PC-3 (cell line): Measurements from ENCODE around the gene MRFAP1L1. TPM values are rescaled to one million over a fixed set of nuclear protein-coding genes. Genes with fewer than 3 reads are reported as not detected.

Experiments
- ATAC-seq: fragments of 200-7000 bp; cut with Tn5 transposase; 2 replicates; pipeline ENCODE4 v1.9.1; 2020; ENCODE audit warnings: mild to moderate bottlenecking, moderate library complexity
- BruUV-seq: library from RNA; stranded (reverse); fragments of 400-500 nt; replicated peaks from 2 replicates; lab custom pipeline; 2021; lab: Mats Ljungman, UMichigan
- CTCF ChIA-PET: fragments of 300-600 bp; sonication (Branson Sonifier 250); formaldehyde crosslinking; loops from one replicate; lab custom pipeline; 2022; ENCODE audit warnings: antibody characterized with exemption; lab: Charles Lee
- POLR2A ChIA-PET: fragments of 300-600 bp; sonication (Branson Sonifier 250); formaldehyde crosslinking; loops from one replicate; lab custom pipeline; 2022; ENCODE audit warnings: antibody characterized with exemption; ENCODE audit not compliant: unreplicated experiment; lab: Charles Lee
- DNase-seq: peaks from one replicate; pipeline ENCODE4 v3.0.0-alpha.2; 2015
- H2AFZ ChIP-seq: fragments of 300-600 bp; sonication (generic); 2 replicates; pipeline ENCODE4 v1.6.0; 2016; ENCODE audit warnings: antibody characterized with exemption, low read length
- H3F3A ChIP-seq: fragments of 300-600 bp; sonication (generic); one replicate; pipeline ENCODE4 v1.6.0; 2017; ENCODE audit warnings: antibody characterized with exemption, low read length, control low read depth, mild to moderate bottlenecking; ENCODE audit not compliant: unreplicated experiment
- H3K27ac ChIP-seq: fragments of 300-600 bp; sonication (generic); 2 replicates; pipeline ENCODE4 v1.5.1; 2016; ENCODE audit warnings: mild to moderate bottlenecking, low read length
- H3K27me3 ChIP-seq: fragments of 300-600 bp; sonication (generic); 2 replicates; pipeline ENCODE4 v1.6.1; 2016; ENCODE audit warnings: low read length, mixed read lengths
- H3K36me3 ChIP-seq: fragments of 300-600 bp; sonication (generic); 2 replicates; pipeline ENCODE4 v1.6.1; 2016; ENCODE audit warnings: low read depth, mixed run types, low read length, mixed read lengths
- H3K4me1 ChIP-seq: fragments of 300-600 bp; sonication (generic); 2 replicates; pipeline ENCODE4 v1.5.1; 2016; ENCODE audit warnings: low read length; ENCODE audit not compliant: insufficient read depth
- H3K4me2 ChIP-seq: fragments of 300-600 bp; sonication (generic); 2 replicates; pipeline ENCODE4 v1.6.0; 2016; ENCODE audit warnings: low read length
- H3K4me3 ChIP-seq: fragments of 300-600 bp; sonication (generic); 2 replicates; pipeline ENCODE4 v1.5.1; 2016; ENCODE audit warnings: mild to moderate bottlenecking, low read length, mixed read lengths
- H3K79me2 ChIP-seq: fragments of 300-600 bp; sonication (generic); 2 replicates; pipeline ENCODE4 v1.6.1; 2017; ENCODE audit warnings: low read length, mixed read lengths
- H3K9ac ChIP-seq: fragments of 300-600 bp; sonication (generic); 2 replicates; pipeline ENCODE4 v1.6.0; 2016; ENCODE audit warnings: mild to moderate bottlenecking, low read length
- H3K9me2 ChIP-seq: fragments of 300-600 bp; sonication (generic); replicated peaks from 2 replicates; pipeline ENCODE4 v1.6.1; 2016; ENCODE audit warnings: mixed run types, low read length, mixed read lengths
- H3K9me3 ChIP-seq: fragments of 300-600 bp; sonication (generic); 2 replicates; pipeline ENCODE4 v1.6.1; 2016; ENCODE audit warnings: low read length, mixed read lengths
- H4K20me1 ChIP-seq: fragments of 300-600 bp; sonication (generic); 2 replicates; pipeline ENCODE4 v1.6.1; 2016; ENCODE audit warnings: low read length, mixed read lengths
- CTCF ChIP-seq: fragments of 300-600 bp; sonication (generic); conservative IDR thresholded peaks from 2 replicates; pipeline ENCODE4 v1.5.1; 2017; ENCODE audit warnings: antibody characterized with exemption, low read depth, mild to moderate bottlenecking, low read length
- EZH2 ChIP-seq: fragments of 300-600 bp; sonication (generic); IDR thresholded peaks from one replicate; pipeline ENCODE4 v1.6.1; 2017; ENCODE audit warnings: antibody characterized with exemption, mild to moderate bottlenecking, low read length; ENCODE audit not compliant: unreplicated experiment
- EZH2phosphoT487 ChIP-seq: fragments of 300-600 bp; sonication (generic); IDR thresholded peaks from 2 replicates; pipeline ENCODE4 v1.6.1; 2018; ENCODE audit warnings: mild to moderate bottlenecking, antibody characterized with exemption, low read length, borderline replicate concordance
- intact Hi-C: fragments of 100-400 bp; cut with micrococcal nuclease; formaldehyde crosslinking; loops from 2 replicates; pipeline ENCODE4 v1.9.0; 2023
- total RNA-seq: library from RNA; depleted of rRNA; stranded (reverse); fragments of >200 nt; gene quantifications from 2 replicates; pipeline ENCODE4 v1.2.3, GENCODE V29; 2014

The MRFAP1L1 gene
- total RNA-seq, 1 experiment from 2014 or later: 50.5 TPM

GRCh38 chr4:6739920-6740319 is 30.3 kb upstream of the MRFAP1L1 start:
- no TSS peak for BruUV-seq
- Histone ChIP-seq H3K79me2 (no peaks in the 10 kb centered on the region), H3K4me3 (no peak overlapping the region), H3K27ac (no peak overlapping the region), H3F3A (no peaks in the 10 kb centered on the region), H3K9me2 (no peaks in the 10 kb centered on the region), H3K36me3 (no peaks in the 10 kb centered on the region), H3K4me2 (no peak overlapping the region), H2AFZ (no peak overlapping the region), H4K20me1 (no peaks in the 10 kb centered on the region), H3K27me3 (no peaks in the 10 kb centered on the region), H3K9me3 (no peaks in the 10 kb centered on the region), H3K9ac (no peak overlapping the region), H3K4me1 (no peaks in the 10 kb centered on the region)
- TF ChIP-seq EZH2 (no peak), EZH2phosphoT487 (no peak), CTCF (no peak)
- ChIA-PET CTCF (no interaction called here), POLR2A (no interaction called here)
- DNase-seq: no peak
- intact Hi-C loops: no loop called here
- ATAC-seq: no peak

- no peak for DNase-seq
- ChIA-PET CTCF (no interaction called here), POLR2A (no interaction called here)
- Histone ChIP-seq H3K4me3 (no peak overlapping the region), H4K20me1 (no peaks in the 10 kb centered on the region), H3K36me3 (no peaks in the 10 kb centered on the region), H3K79me2 (no peaks in the 10 kb centered on the region), H3F3A (no peaks in the 10 kb centered on the region), H3K27ac (no peak overlapping the region), H3K9ac (no peak overlapping the region), H3K4me1 (peaks cover 10% of the 10 kb centered on the region), H3K9me3 (no peaks in the 10 kb centered on the region), H3K27me3 (no peaks in the 10 kb centered on the region), H3K4me2 (no peak overlapping the region), H3K9me2 (no peaks in the 10 kb centered on the region), H2AFZ (no peak overlapping the region)
- ATAC-seq: no peak
- no TSS peak for BruUV-seq
- intact Hi-C loops: no loop called here
- TF ChIP-seq EZH2phosphoT487: no peak
- TF ChIP-seq EZH2: no peak
- TF ChIP-seq CTCF: no peak
Measured at GRCh38 chr4:6734165-6734786, 24.6 kb upstream of the MRFAP1L1 start.

DNA sequence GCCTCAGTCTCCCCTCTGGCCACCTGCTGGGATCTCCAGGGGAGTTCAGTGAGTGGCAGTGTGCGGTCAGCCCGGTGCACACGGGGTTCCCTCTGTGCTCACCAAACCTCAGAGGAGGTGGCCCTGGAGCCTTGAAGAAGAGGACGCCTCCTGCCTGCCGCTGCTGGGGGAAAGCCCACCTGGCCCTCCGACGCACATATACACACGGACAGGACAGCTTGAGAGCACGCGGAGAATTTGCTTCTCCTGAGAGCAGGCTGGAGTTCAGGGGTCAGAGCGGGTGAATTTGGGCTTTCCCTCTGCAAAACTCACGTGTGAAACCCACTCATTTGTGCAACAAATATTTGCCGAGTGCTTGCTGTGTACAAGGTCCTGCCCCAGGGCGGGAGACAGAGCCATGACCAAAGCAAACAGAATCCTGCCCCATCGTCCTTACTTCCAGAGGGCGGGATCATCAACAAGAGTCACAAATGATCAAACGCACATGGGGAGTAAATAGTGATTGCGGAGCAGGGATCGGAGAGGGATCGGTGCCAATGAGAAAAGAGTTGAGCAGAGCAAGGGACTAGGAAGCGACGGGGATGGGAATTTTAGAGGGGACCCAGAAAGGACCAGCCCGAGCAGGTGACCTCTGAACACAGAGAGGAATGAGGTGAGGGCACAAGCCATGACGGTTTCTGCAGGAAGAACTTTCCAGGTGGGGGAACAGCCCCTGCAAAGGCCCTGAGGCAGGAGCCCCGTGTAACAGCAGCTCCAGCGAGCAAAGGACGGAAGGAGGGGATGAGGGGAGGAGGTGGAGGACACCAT is 23.9 kb upstream of the MRFAP1L1 start:
- Histone ChIP-seq H3K79me2 (no peaks in the 10 kb centered on the region), H3K9me2 (no peaks in the 10 kb centered on the region), H3K9me3 (no peaks in the 10 kb centered on the region), H3K36me3 (no peaks in the 10 kb centered on the region), H4K20me1 (no peaks in the 10 kb centered on the region), H3K4me2 (no peak overlapping the region), H3F3A (no peaks in the 10 kb centered on the region), H3K4me3 (no peak overlapping the region), H3K9ac (peak overlapping the region; percentile 82; the same call in 1 of the 2 replicates), H3K27ac (no peak overlapping the region; the same call in 1 of the 2 replicates), H2AFZ (no peak overlapping the region), H3K4me1 (peaks cover 10% of the 10 kb centered on the region), H3K27me3 (no peaks in the 10 kb centered on the region)
- CTCF ChIA-PET: no interaction called here
- POLR2A ChIA-PET: no interaction called here
- intact Hi-C loops: no loop called here
- DNase-seq (no peak), ATAC-seq (no peak)
- TF ChIP-seq EZH2: no peak
- no peak for TF ChIP-seq CTCF
- no peak for TF ChIP-seq EZH2phosphoT487
- no TSS peak for BruUV-seq
